Heart right ventricle (tissue), 16 donors: Measurements from ENCODE around the gene FAM20C. TPM values are rescaled to one million over a fixed set of nuclear protein-coding genes. Genes with fewer than 3 reads are reported as not detected.

Experiments
- ATAC-seq, 8 donors: fragments of 200-7000 bp; cut with Tn5 transposase; one replicate each; pipeline ENCODE4 v1.9.1; 2020; ENCODE audit warnings: mild to moderate bottlenecking in 8 of 8, moderate library complexity in 8 of 8, moderate number of reproducible peaks in 1 of 8
- DNase-seq, 2 donors: peaks; one replicate each; pipeline ENCODE4 v3.0.0-alpha.2; 2020
- H3K27ac ChIP-seq, 10 donors: fragments of 200-600 bp; sonication (generic) in 2 of 10; one replicate each; pipeline versions ENCODE4 v1.5.0 to v1.8.0; 2020 to 2022; ENCODE audit warnings: mild to moderate bottlenecking in 3 of 10
- H3K27me3 ChIP-seq, 7 donors: fragments of 200-600 bp; one replicate each; pipeline ENCODE4 v1.8.0; 2021 to 2022; ENCODE audit warnings: mild to moderate bottlenecking in 2 of 7
- H3K36me3 ChIP-seq, 9 donors: fragments of 200-600 bp; sonication (generic) in 1 of 9; one replicate each; pipeline versions ENCODE4 v1.5.0 to v1.8.0; 2020 to 2022; ENCODE audit warnings: mild to moderate bottlenecking in 2 of 9
- H3K4me1 ChIP-seq, 9 donors: fragments of 200-600 bp; sonication (generic) in 1 of 9; one replicate each; pipeline versions ENCODE4 v1.5.0 to v1.8.0; 2020 to 2022; ENCODE audit warnings: mild to moderate bottlenecking in 4 of 9
- H3K4me3 ChIP-seq, 10 donors: fragments of 200-600 bp; sonication (generic) in 2 of 10; one replicate each; pipeline versions ENCODE4 v1.5.0 to v1.8.0; 2020 to 2022; ENCODE audit warnings: mild to moderate bottlenecking in 7 of 10, moderate library complexity in 2 of 10
- H3K9me3 ChIP-seq, 11 donors: fragments of 200-600 bp in 10 of 11; sonication (generic) in 2 of 11; one replicate each; pipeline versions ENCODE4 v1.5.0 to v1.8.0; 2013 to 2022; ENCODE audit warnings: mild to moderate bottlenecking in 2 of 11, control low read depth in 1 of 11, moderate library complexity in 1 of 11
- WGBS, 2 donors: extraction: QIAGEN DNeasy Blood & Tissue Kit; methylation state at CpG; one replicate each; pipeline ENCODE4 v1.1.7; 2013; ENCODE audit warnings: inconsistent platforms in 1 of 2; 5-methylcytosine and 5-hydroxymethylcytosine counted together
- intact Hi-C, 10 donors: fragments of 100-400 bp; cut with DNase I; formaldehyde crosslinking; loops; one replicate each; pipeline versions ENCODE4 v1.11.1 to v1.14.2; 2022
- polyA plus RNA-seq, 2 donors: library from polyadenylated mRNA; stranded (reverse); fragments of 200-250 nt; gene quantifications; one replicate each; pipeline ENCODE4 v1.2.3, GENCODE V29; 2013
- total RNA-seq, 10 donors: library from RNA; stranded (reverse); fragmentation: NEBNext Ultra II Directional in 3 of 10; extraction: Animal tissue kit (Norgen Biotek cat#: 25700) in 3 of 10; gene quantifications; one replicate each; pipeline versions ENCODE4 v1.2.1 to v1.2.4, GENCODE V29; 2021 to 2023
- TF ChIP-seq, protein P1 (sequence below), 9 donors: fragments of 200-600 bp; sonication (generic) in 2 of 9; IDR thresholded peaks; one replicate each; pipeline versions ENCODE4 v1.5.0 to v1.8.0; 2021 to 2022; ENCODE audit warnings: antibody characterized with exemption in 9 of 9, mild to moderate bottlenecking in 5 of 9, moderate library complexity in 1 of 9
- donor health status: Arrhythmogenic right ventricular cardiomyopathy.
- donor health status: ischemic (EF 13 %, LVEDD 7.1; RV severe dilation, severe dysfunction).
- donor health status: healthy with polysubstance abuse.
- donor health status: DM: no; HTN: yes; CAD: no.
- donor health status: DM: no; HTN: no; CAD: no.
- donor health status: ischemic (EF 25% LVEDD 6.9; RV normal size, moderate dysfunction).
- donor health status: ischemic (EF 25% LVEDD 5.7; RV mildly dilated, moderate dysfunction).
- donor health status: healthy.
- donor health status: DM: yes; HTN: yes; CAD: no.
- donor health status: Ischemic cardiomyopathy.
- donor health status: ischemic (EF 35%, LVEDD 5.7; RV mildly dilated, moderate dysfunction).
- donor health status: nonischemic (EF 11% LVEDD 7.7; RV severe dilation, severe dysfunction).
- donor health status: DM: yes; HTN: yes; CAD: no.
- donor health status: PGD.
- donor health status: ischemic (EF 29% LVEDD 5.4; RV normal size, mild dysfunction).
- donor health status: nonischemic (EF 23%, LVEDD 6.1; RV moderate dilation, normal function).

Gene FAM20C
- total and polyA plus RNA-seq, 12 donors: 12.4 to 59.8 (median 19.2) TPM

DNA sequence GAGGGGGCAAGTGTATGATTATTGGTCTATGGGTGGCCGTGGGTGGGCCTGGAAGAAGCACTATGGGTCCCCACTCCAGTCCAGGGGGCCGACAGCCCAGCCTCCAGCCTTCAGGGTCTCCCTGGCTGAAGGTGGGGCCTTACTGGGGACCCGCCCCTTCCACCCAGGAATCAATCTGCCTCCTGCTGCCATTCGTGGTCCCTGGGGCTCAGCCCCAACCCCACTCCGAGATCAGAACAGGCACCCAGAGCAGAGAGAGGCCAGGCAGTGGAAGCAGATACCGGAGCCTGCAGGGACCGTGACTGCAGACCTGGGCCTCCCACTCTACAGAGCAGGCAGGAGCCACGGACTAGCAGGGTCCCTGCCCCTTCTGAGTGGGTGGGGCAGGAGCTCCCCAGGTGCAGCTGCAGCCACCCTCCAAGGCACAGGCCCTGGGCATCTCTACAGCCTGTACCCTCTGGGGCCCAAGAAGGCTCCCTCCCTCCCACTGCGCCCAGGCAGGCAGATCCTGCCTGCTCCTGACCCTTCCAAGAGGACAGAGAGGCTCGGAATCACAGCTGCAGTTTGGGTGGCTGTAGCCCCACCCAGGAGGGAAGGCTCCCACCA is 84.0 kb downstream of the FAM20C start:
- 70 to 72% methylated on average over 10 of the region's 10 CpGs for WGBS, 2 donors
- H3K27ac ChIP-seq: no peak overlapping the region
- peaks cover 0 to 34% (median 9%) of the 10 kb centered on the region in 11 donors for H3K9me3 ChIP-seq
- H3K27me3 ChIP-seq: peaks cover 0 to 14% (median 6%) of the 10 kb centered on the region in 7 donors
- no peak for DNase-seq
- H3K36me3 ChIP-seq: no peaks in the 10 kb centered on the region
- no peak overlapping the region for H3K4me3 ChIP-seq
- no peaks in the 10 kb centered on the region for H3K4me1 ChIP-seq
- intact Hi-C loops: no loop called here
- TF ChIP-seq, protein P1, sequence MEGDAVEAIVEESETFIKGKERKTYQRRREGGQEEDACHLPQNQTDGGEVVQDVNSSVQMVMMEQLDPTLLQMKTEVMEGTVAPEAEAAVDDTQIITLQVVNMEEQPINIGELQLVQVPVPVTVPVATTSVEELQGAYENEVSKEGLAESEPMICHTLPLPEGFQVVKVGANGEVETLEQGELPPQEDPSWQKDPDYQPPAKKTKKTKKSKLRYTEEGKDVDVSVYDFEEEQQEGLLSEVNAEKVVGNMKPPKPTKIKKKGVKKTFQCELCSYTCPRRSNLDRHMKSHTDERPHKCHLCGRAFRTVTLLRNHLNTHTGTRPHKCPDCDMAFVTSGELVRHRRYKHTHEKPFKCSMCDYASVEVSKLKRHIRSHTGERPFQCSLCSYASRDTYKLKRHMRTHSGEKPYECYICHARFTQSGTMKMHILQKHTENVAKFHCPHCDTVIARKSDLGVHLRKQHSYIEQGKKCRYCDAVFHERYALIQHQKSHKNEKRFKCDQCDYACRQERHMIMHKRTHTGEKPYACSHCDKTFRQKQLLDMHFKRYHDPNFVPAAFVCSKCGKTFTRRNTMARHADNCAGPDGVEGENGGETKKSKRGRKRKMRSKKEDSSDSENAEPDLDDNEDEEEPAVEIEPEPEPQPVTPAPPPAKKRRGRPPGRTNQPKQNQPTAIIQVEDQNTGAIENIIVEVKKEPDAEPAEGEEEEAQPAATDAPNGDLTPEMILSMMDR (IDR thresholded peaks at IDR 0.05): no peak
- no peak for ATAC-seq

DNA sequence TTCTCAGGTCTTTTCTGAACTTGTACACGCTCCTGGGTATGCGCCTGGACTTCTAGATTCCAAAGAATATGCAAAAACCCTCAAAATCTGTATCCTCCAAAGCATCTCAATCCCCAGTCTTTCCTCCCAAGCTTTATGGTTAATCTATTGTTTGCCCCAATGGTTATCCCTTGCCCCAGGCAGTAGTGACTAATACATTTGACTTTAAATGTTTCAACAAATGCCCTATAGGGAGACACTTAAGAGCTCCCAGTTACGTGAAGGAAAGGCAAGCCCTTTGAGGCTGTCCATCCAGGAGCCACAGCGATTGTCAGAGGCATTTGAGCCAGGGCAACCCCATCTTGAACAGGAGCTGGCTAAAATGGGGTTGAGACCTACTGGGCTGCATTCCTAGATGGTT is 84.9 kb downstream of the FAM20C start:
- Histone ChIP-seq H3K9me3 (peaks cover 0 to 32% (median 9%) of the 10 kb centered on the region in 11 donors), H3K4me1 (no peaks in the 10 kb centered on the region), H3K36me3 (no peaks in the 10 kb centered on the region), H3K4me3 (no peak overlapping the region), H3K27me3 (peaks cover 0 to 17% (median 6%) of the 10 kb centered on the region in 7 donors), H3K27ac (no peak overlapping the region)
- TF ChIP-seq, protein P1 (IDR thresholded peaks at IDR 0.05): no peak
- 84% methylated on average over 4 of the region's 4 CpGs for WGBS, 2 donors
- ATAC-seq (no peak), DNase-seq (no peak)
- intact Hi-C loops: no loop called here

DNA sequence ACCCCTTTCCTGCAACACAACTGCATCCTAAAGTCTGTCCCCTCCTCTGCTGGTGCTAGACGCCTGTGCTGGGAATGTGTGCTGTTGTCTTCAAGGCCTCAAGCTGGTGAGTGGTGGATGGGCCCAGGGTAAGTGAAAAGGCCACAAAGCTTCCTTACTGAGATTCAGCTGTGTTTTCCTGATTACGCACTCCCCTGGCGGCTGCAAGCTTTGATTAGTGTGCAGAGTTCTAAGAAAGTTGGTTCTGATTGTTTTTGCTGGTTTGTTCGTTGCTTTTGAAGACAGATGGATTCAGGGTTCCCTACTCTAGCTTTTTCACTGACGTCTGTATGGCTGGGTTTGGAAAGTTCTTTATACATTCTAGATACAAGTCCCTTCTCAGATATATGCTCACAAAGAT is 85.7 kb downstream of the FAM20C start:
- 75 to 81% methylated on average over 5 of the region's 5 CpGs for WGBS, 2 donors
- intact Hi-C loops: no loop called here
- Histone ChIP-seq H3K36me3 (no peaks in the 10 kb centered on the region), H3K4me1 (no peaks in the 10 kb centered on the region), H3K27ac (no peak overlapping the region), H3K27me3 (peaks cover 0 to 20% (median 6%) of the 10 kb centered on the region in 7 donors), H3K4me3 (no peak overlapping the region), H3K9me3 (peaks cover 0 to 30% (median 8%) of the 10 kb centered on the region in 11 donors)
- ATAC-seq: no peak
- TF ChIP-seq, protein P1 (IDR thresholded peaks at IDR 0.05): no peak
- DNase-seq: no peak

DNA sequence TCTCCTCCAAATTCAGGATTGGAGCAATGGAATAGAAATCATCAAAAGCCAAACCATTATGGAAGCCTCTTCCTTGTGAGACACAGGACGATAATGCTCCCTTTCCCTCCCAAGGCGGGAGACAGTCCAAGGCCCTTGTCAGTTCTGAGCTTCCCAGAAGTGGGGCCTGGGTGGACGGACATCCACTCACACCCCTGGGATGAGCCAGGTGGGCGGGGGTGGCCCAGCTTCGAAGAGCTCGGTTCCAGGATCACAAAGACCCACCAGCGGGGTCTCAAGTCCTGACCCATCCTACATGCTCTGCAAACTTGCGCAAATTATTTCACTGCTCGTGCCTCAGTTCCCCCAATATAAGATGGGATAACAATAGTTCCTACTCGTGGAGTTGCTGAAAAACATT is 87.5 kb downstream of the FAM20C start:
- no peaks in the 10 kb centered on the region for H3K36me3 ChIP-seq
- peaks cover 0 to 26% (median 8%) of the 10 kb centered on the region in 7 donors for H3K27me3 ChIP-seq
- H3K27ac ChIP-seq: no peak overlapping the region
- no peaks in the 10 kb centered on the region for H3K4me1 ChIP-seq
- ATAC-seq: no peak
- whole genome bisulfite sequencing, 2 donors: 80 to 83% methylated on average over 10 of the region's 10 CpGs
- no peak for DNase-seq
- H3K9me3 ChIP-seq: peaks cover 0 to 12% (median 0%) of the 10 kb centered on the region in 11 donors
- no peak overlapping the region for H3K4me3 ChIP-seq
- intact Hi-C loops: no loop called here
- TF ChIP-seq, protein P1 (IDR thresholded peaks at IDR 0.05): no peak
